Activated effector memory CD4-positive, alpha-beta T cell treated with Interleukin-2 at 50 U/mL for 16 hours (primary cell): Measurements from ENCODE around the gene RAB40C.

Source experiments
- DNase-seq: peaks from one replicate; pipeline ENCODE4 v3.0.0-alpha.2; 2020

Gene RAB40C

GRCh38 chr16:575354-576196 lies 14.3 kb upstream of the RAB40C start:
- no peak for DNase-seq

- DNase-seq, result no peak
Measured at GRCh38 chr16:576197-576822, 13.6 kb upstream of the RAB40C start.

- no peak for DNase-seq
Measured at GRCh38 chr16:576823-577201, 13.1 kb upstream of the RAB40C start.

- no peak for DNase-seq
Measured at GRCh38 chr16:577796-578195, 12.1 kb upstream of the RAB40C start.

GRCh38 chr16:578232-578869 lies 11.5 kb upstream of the RAB40C start:
- DNase-seq, result no peak

- DNase-seq, result peak; percentile 53
Measured at GRCh38 chr16:578870-579405, 10.9 kb upstream of the RAB40C start.

- DNase-seq, result no peak
Measured at GRCh38 chr16:580141-580945, 9.5 kb upstream of the RAB40C start.

- no peak for DNase-seq
Measured at GRCh38 chr16:580946-581498, 8.8 kb upstream of the RAB40C start.

GRCh38 chr16:582218-582613 lies 7.7 kb upstream of the RAB40C start:
- DNase-seq, result no peak

GRCh38 chr16:582614-583331 lies 7.1 kb upstream of the RAB40C start:
- DNase-seq, result no peak

- no peak for DNase-seq
Measured at GRCh38 chr16:583470-583814, 6.4 kb upstream of the RAB40C start.

- no peak for DNase-seq
Measured at GRCh38 chr16:583815-584591, 5.9 kb upstream of the RAB40C start.

GRCh38 chr16:585351-585750 lies 4.5 kb upstream of the RAB40C start:
- DNase-seq, result no peak

GRCh38 chr16:586047-586644 lies 3.7 kb upstream of the RAB40C start:
- no peak for DNase-seq

GRCh38 chr16:586645-587590 lies 2.9 kb upstream of the RAB40C start:
- no peak for DNase-seq

- peak; percentile 48 for DNase-seq
Measured at GRCh38 chr16:588639-588888, 1.3 kb upstream of the RAB40C start.

GRCh38 chr16:588889-589657 lies 793 bp upstream of the RAB40C start:
- DNase-seq, result peak; percentile 97

- no peak for DNase-seq
Measured at GRCh38 chr16:590188-590814, 435 bp downstream of the RAB40C start.

- DNase-seq, result no peak
Measured at GRCh38 chr16:590815-591200, 942 bp downstream of the RAB40C start.
